Kidney (tissue), 14 donors: Measurements from ENCODE around the gene PLEKHG4. TPM values are rescaled to one million over a fixed set of nuclear protein-coding genes. Genes with fewer than 3 reads are reported as not detected.

Source experiments
- DNase-seq, 5 donors: peaks; one replicate each; pipeline ENCODE4 v3.0.0-alpha.2; 2013 to 2020
- FAIRE-seq: peaks from 2 replicates; lab custom pipeline; 2012; peaks lifted over from hg19 to GRCh38; lab: Jason Lieb, UNC
- H3K27ac ChIP-seq, 2 donors: one replicate each; pipeline ENCODE4 v1.7.0; 2013; ENCODE audit warnings: low read depth in 2 of 2, low read length in 2 of 2, inconsistent platforms in 1 of 2
- H3K27me3 ChIP-seq: one replicate; pipeline ENCODE4 v1.7.1; 2013; ENCODE audit warnings: low read length, inconsistent platforms; ENCODE audit not compliant: control insufficient read depth, insufficient read depth
- H3K36me3 ChIP-seq, 3 donors: one replicate each; pipeline versions ENCODE4 v1.7.0 to v1.7.1; 2013; ENCODE audit warnings: low read length in 3 of 3, control low read depth in 1 of 3, inconsistent platforms in 1 of 3; ENCODE audit not compliant: insufficient read depth in 3 of 3, control insufficient read depth in 2 of 3
- H3K4me1 ChIP-seq, 3 donors: one replicate each; pipeline versions ENCODE4 v1.7.0 to v1.7.1; 2013; ENCODE audit warnings: low read length in 3 of 3, inconsistent platforms in 1 of 3, low read depth in 1 of 3; ENCODE audit not compliant: control insufficient read depth in 2 of 3, insufficient read depth in 2 of 3
- H3K4me3 ChIP-seq, 3 donors: one replicate each; pipeline versions ENCODE4 v1.7.0 to v1.8.1; 2013; ENCODE audit warnings: low read length in 3 of 3, control low read depth in 1 of 3, inconsistent platforms in 1 of 3
- H3K9ac ChIP-seq, 3 donors: one replicate each; pipeline versions ENCODE4 v1.7.0 to v1.7.1; 2013; ENCODE audit warnings: low read length in 3 of 3, control low read depth in 1 of 3, inconsistent platforms in 1 of 3
- H3K9me3 ChIP-seq, 3 donors: one replicate each; pipeline versions ENCODE4 v1.7.0 to v1.7.1; 2013; ENCODE audit warnings: low read length in 3 of 3, control low read depth in 1 of 3, inconsistent platforms in 1 of 3; ENCODE audit not compliant: control insufficient read depth in 2 of 3, insufficient read depth in 1 of 3
- CTCF ChIP-seq: IDR thresholded peaks from 3 replicates; pipeline ENCODE4 v1.5.1; 2012; ENCODE audit warnings: mild to moderate bottlenecking, moderate library complexity, borderline replicate concordance; ENCODE audit not compliant: insufficient read depth; ENCODE audit errors: extremely low read depth
- intact Hi-C: fragments of 100-400 bp; cut with DNase I; formaldehyde crosslinking; loops from one replicate; pipeline ENCODE4 v1.11.1; 2022
- polyA plus RNA-seq: library from polyadenylated mRNA; stranded (reverse); fragments of 350-450 nt; fragmentation: Illumina TruSeq; extraction: RNeasy Lipid Tissue Mini Kit (QIAGEN cat#74804); gene quantifications from one replicate; pipeline ENCODE4 v1.2.3, GENCODE V29; 2014; ENCODE audit warnings: low read depth, low replicate concordance; ENCODE audit not compliant: insufficient read depth
- total RNA-seq: library from RNA; stranded (reverse); fragmentation: NEBNext Ultra II Directional; extraction: Animal tissue kit (Norgen Biotek cat#: 25700); gene quantifications from one replicate; pipeline ENCODE4 v1.2.1, GENCODE V29; 2021
- donor health status: control.
- donor health status: control.
- donor health status: control.
- donor health status: control.
- donor health status: control.
- donor health status: DM: yes; HTN: yes; CAD: no.
- donor health status: Normal renal cell carcinoma (clear cell type).

PLEKHG4 gene
- total and polyA plus RNA-seq, 2 donors from 2014 or later = 2.6 to 10.1 TPM

- Histone ChIP-seq H3K27me3 (no peaks in the 10 kb centered on the region), H3K36me3 (no peaks in the 10 kb centered on the region), H3K4me3 (no peak overlapping the region), H3K27ac (no peak overlapping the region), H3K4me1 (no peaks in the 10 kb centered on the region), H3K9ac (no peak overlapping the region), H3K9me3 (no peaks in the 10 kb centered on the region)
- DNase-seq (no peak), FAIRE-seq (no peak)
- no peak for TF ChIP-seq CTCF
- intact Hi-C loops = no loop called here
Observed at GRCh38 chr16:67263201-67263600, 16.1 kb upstream of the PLEKHG4 start.

GRCh38 chr16:67264277-67264676 lies 15.1 kb upstream of the PLEKHG4 start:
- intact Hi-C loops = no loop called here
- H3K36me3 ChIP-seq = no peaks in the 10 kb centered on the region
- H3K27me3 ChIP-seq = no peaks in the 10 kb centered on the region
- no peaks in the 10 kb centered on the region for H3K4me1 ChIP-seq
- no peak overlapping the region for H3K9ac ChIP-seq
- no peaks in the 10 kb centered on the region for H3K9me3 ChIP-seq
- FAIRE-seq (no peak), DNase-seq (peak in 1 of 5 donors; percentile 51)
- no peak for TF ChIP-seq CTCF
- H3K4me3 ChIP-seq = no peak overlapping the region
- no peak overlapping the region for H3K27ac ChIP-seq

DNA sequence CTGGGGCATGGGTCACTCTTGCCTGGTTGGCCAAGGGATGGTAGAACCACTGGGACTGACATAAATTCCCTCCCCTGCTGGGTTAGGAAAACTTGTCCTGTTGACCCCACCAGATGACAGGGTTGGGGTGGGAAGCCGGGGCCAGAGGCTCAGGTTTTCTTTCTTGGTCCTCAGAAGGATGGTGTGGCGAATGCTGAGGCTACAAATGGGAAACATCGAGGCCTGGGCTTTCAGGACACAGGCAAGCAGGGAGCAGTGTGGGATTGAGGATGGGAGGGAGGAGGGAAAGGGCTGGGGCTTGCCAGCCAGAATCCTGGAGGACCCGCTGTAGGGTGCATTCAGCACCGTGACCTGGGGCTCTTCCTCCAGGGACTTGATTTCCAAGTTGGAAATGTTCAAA lies 14.5 kb upstream of the PLEKHG4 start:
- Histone ChIP-seq H3K36me3 (no peaks in the 10 kb centered on the region), H3K9me3 (no peaks in the 10 kb centered on the region), H3K4me3 (no peak overlapping the region), H3K27me3 (no peaks in the 10 kb centered on the region), H3K4me1 (no peaks in the 10 kb centered on the region), H3K9ac (no peak overlapping the region), H3K27ac (no peak overlapping the region)
- TF ChIP-seq CTCF = no peak
- FAIRE-seq (no peak), DNase-seq (peak in 1 of 5 donors; percentile 24)
- intact Hi-C loops = no loop called here

DNA sequence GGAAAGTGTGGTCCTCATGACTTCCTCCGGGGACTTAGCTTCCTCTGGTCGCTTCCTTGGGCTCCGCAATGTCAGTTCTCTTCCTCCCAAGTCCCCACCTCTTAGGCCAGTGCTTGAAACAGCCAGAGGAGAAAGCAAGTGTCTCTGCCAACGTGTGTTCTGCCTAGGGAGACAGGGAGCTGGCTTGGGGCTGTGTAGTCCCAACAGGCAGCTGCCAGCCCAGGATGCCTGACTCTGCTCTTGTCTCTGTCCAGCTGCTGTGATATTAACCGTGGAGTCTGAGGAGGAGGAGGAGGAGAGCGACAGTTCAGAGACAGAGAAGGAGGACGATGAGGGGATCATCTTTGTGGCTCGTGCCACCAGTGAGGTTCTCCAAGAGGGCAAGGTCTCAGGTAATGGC lies 13.5 kb upstream of the PLEKHG4 start:
- Histone ChIP-seq H3K4me1 (no peaks in the 10 kb centered on the region), H3K27me3 (no peaks in the 10 kb centered on the region), H3K9me3 (no peaks in the 10 kb centered on the region), H3K9ac (no peak overlapping the region), H3K4me3 (no peak overlapping the region), H3K27ac (no peak overlapping the region), H3K36me3 (no peaks in the 10 kb centered on the region)
- no peak for FAIRE-seq
- TF ChIP-seq CTCF = no peak
- peak in 1 of 5 donors; percentile 25 for DNase-seq
- intact Hi-C loops = no loop called here
